AG10803 (cell line): Measurements from ENCODE around the gene MYO15A.

Source experiments
- DNase-seq: peaks from one replicate; pipeline ENCODE4 v3.0.0; 2010; ENCODE audit warnings: low read depth
- H3K4me3 ChIP-seq: 2 replicates; pipeline ENCODE4 v1.5.1; 2011; ENCODE audit warnings: mild to moderate bottlenecking, low read length, control low read depth
- TF ChIP-seq, protein P1 (sequence below): conservative IDR thresholded peaks from 2 replicates; pipeline ENCODE4 v1.5.1; 2011; ENCODE audit warnings: mild to moderate bottlenecking, low read length, control low read depth, inconsistent platforms

Gene MYO15A

DNA sequence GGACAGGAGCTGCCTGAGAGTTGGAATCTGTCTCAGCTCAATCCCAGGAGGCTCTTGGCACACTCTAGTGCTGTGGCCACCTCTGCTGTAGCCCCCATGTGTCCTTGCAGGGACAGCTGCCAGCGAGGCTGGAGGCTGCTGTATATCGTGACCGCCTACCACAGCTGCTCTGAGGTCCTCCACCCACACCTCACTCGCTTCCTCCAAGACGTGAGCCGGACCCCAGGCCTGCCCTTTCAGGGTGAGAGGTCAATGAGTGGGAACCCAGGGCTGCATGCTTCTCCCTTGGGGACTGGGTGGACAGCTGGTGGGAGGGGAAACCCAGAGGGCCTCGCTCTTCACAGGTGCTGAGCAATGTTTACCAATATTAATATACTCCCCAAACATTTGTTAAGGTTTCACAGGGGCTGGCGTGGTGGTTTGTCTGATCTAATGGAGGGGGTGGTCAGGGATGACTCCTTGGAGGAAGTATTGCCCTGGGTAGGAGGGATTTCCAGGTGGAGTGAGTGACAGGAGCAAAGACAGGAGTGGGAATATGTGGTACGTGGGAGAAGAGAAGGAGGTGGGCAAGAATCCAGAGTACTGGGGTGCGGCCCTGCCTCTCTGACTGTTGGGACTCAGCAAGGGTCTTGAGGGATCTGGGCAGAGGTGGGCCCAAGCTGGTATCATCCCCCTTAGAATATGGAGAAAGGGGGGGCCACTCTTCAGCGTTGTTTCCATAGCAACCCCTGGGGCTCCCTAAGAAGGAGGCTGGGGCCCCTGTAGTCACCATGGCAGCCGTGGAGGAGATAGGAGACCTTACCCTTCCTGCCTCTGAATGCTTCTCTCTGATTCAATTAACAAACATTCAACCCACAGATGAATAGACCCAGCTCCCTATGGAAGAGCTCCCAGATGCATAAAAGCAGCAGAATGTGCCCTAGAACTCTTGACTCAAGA, 52.9 kb downstream of the MYO15A start:
- TF ChIP-seq, protein P1, sequence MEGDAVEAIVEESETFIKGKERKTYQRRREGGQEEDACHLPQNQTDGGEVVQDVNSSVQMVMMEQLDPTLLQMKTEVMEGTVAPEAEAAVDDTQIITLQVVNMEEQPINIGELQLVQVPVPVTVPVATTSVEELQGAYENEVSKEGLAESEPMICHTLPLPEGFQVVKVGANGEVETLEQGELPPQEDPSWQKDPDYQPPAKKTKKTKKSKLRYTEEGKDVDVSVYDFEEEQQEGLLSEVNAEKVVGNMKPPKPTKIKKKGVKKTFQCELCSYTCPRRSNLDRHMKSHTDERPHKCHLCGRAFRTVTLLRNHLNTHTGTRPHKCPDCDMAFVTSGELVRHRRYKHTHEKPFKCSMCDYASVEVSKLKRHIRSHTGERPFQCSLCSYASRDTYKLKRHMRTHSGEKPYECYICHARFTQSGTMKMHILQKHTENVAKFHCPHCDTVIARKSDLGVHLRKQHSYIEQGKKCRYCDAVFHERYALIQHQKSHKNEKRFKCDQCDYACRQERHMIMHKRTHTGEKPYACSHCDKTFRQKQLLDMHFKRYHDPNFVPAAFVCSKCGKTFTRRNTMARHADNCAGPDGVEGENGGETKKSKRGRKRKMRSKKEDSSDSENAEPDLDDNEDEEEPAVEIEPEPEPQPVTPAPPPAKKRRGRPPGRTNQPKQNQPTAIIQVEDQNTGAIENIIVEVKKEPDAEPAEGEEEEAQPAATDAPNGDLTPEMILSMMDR, result no peak
- DNase-seq, result no peak
- H3K4me3 ChIP-seq, result no peak overlapping the region

DNA sequence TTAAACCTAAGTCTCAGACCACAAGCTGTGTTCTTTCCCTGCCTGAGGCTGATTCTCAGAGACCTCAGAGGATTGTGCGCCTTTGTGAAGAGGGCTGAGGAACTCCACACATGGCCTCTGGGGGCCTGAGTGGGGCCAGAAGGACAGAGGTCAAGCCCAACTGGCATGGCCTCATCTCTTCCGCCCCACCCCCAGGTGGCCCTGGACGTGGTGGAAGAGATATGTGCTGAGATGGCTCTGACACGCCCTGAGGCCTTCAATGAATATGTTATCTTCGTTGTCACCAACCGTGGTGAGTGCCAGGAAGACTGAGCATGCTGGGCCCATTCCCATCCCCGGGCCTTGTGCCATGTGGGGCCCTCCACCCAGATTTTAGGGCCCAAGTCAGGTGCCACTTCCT, 55.0 kb downstream of the MYO15A start:
- no peak overlapping the region for H3K4me3 ChIP-seq
- DNase-seq, result no peak
- TF ChIP-seq, protein P1, result no peak

DNA sequence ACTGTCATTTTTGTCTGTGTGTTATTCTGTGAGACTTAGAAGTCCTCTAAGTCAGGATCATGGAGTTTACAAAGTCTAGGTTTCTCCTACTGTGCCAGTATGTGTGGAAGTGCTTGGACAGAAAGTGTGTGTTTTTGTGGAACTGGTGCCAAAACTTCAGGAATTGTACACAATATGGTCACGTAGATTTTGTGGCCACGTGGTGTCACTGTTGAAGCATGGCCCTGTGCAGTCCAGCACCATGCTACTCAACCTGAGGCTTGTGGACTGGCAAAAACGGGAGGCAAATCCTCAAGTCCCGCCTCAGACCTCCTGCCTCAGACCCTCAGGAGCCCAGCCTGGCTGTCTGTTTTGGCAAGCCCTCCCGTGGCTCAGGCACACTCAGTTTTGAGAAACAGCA, 58.3 kb downstream of the MYO15A start:
- H3K4me3 ChIP-seq, result no peak overlapping the region
- TF ChIP-seq, protein P1, result 0 out of 2 replicates have a peak, but pooled peaks have one; percentile 11
- no peak for DNase-seq

DNA sequence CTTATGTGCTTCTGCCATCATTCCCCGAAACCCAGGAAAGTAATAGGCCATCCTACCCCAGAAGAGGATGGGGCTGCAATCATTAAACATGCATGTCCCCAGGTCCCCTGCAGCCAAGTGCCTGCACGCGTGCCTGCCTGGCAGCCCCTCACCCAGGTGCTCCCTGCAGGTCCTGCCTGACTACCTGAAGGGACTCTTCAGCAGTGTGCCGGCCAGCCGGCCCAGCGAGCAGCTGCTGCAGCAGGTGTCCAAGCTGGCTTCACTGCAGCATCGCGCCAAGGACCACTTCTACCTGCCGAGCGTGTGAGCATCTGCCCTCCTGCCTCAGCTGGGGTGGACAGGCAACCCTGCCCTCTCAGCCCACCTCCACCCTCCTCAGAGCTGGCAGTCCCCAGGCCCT, 58.9 kb downstream of the MYO15A start:
- H3K4me3 ChIP-seq, result no peak overlapping the region
- DNase-seq, result no peak
- TF ChIP-seq, protein P1, result no peak

DNA sequence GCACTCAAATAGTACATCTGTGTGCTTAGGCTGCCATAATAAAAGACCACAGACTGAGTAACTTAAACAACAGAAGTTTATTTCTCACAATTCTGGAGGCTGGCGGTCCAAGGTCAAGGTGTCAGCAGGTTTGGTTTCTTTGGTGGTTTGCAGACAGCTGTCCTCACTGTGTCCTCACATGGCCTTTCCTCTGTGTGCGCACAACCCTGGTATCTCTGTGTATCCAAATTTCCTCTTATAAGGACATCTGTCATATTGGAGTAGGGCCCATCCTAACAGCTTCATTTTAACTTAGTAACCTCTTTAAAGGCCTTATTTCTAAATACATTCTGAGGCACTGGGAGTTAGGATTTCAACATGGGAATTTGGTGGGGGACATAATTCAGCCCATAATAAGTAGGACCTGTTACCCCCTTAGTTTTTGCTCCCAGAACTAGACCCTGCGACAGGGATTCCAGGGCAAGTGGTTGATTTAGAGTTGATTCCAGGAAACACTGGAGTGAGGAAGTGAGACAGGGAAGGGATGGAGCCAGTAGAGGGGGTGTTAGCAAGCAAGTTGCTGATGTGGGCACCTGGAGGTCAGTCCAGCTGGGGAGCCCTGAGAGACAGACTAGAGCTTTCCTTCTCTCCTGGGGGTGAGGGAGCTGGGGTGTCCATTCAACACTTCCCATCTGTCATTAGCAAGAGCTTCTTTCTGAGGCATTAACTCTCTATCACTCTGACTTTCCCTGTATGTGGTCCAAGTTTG, 64.1 kb downstream of the MYO15A start:
- no peak overlapping the region for H3K4me3 ChIP-seq
- TF ChIP-seq, protein P1, result no peak; the same call in 1 of the 2 replicates
- DNase-seq, result peak; percentile 38

DNA sequence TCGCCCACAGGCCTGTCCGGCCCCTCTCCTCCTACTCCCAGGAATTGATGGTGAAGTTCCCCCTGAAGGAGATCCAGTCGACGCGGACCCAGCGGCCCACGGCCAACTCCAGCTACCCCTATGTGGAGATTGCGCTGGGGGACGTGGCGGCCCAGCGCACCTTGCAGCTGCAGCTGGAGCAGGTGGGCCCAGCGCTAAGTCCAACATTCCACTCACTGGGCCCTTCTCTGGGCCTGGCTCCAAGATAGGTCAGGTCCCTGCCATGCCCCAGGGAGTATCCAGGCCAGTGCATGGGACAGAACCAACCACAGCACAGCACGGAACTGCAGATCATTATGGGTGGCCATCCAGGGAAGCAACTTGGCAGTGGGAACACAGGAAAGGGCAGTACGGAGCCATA, 65.2 kb downstream of the MYO15A start:
- TF ChIP-seq, protein P1, result no peak
- no peak overlapping the region for H3K4me3 ChIP-seq
- DNase-seq, result no peak
